Right lobe of liver (tissue), 4 donors: Measurements from ENCODE around the gene CD79B.
"Not testable (repeated sequence)": the region's sequence is repeated elsewhere in the genome, so short reads cannot be mapped to it uniquely, and the experiment has no call there.

Source experiments
- CTCF ChIP-seq, 4 donors: fragments of 200-600 bp in 3 of 4; fragments of 450-650 bp in 1 of 4; IDR thresholded peaks; one replicate each; pipeline versions ENCODE4 v1.5.1 to v1.8.0; 2016 to 2022; ENCODE audit warnings: antibody characterized with exemption in 4 of 4, mild to moderate bottlenecking in 2 of 4
- POLR2A ChIP-seq: fragments of 450-650 bp; IDR thresholded peaks from one replicate; pipeline ENCODE4 v1.6.1; 2017; ENCODE audit warnings: antibody characterized with exemption, mild to moderate bottlenecking
- donor health status: DM: no; HTN: no; CAD: no.
- donor health status: DM: no; HTN: no; CAD: no.
- donor health status: DM: no; HTN: yes; CAD: no.

GRCh38 chr17:63901971-63902370 lies 30.2 kb downstream of the CD79B start:
- TF ChIP-seq CTCF (IDR thresholded peaks at IDR 0.05); POLR2A: not testable (repeated sequence)
